ENCODE results near the gene PLXDC2.

DNA sequence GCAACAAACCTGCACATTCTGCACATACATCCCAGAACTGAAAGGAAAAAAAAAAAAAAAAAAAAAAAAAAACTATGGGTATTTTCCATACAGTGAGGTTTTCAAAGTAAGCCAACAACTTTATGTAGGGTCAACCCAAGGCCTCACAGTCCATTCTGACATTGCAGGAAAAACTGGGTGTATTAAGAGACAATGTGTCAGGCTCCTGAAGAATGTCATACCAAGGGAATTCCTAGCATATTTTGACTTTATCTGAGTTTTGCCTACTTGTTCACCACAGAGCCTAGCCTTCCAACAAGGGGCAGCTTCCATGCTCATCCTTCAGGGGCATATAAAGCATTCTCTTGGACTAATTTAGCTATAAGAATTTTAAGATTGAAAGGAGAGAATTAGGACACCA is 368.9 kb downstream of the PLXDC2 start:
- TF ChIP-seq, protein P1, sequence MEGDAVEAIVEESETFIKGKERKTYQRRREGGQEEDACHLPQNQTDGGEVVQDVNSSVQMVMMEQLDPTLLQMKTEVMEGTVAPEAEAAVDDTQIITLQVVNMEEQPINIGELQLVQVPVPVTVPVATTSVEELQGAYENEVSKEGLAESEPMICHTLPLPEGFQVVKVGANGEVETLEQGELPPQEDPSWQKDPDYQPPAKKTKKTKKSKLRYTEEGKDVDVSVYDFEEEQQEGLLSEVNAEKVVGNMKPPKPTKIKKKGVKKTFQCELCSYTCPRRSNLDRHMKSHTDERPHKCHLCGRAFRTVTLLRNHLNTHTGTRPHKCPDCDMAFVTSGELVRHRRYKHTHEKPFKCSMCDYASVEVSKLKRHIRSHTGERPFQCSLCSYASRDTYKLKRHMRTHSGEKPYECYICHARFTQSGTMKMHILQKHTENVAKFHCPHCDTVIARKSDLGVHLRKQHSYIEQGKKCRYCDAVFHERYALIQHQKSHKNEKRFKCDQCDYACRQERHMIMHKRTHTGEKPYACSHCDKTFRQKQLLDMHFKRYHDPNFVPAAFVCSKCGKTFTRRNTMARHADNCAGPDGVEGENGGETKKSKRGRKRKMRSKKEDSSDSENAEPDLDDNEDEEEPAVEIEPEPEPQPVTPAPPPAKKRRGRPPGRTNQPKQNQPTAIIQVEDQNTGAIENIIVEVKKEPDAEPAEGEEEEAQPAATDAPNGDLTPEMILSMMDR (IDR thresholded peaks at IDR 0.05; ENCODE audit: poor library complexity), result no peak
- TF ChIP-seq EZH2phosphoT487 (IDR thresholded peaks at IDR 0.05; ENCODE audit: low read depth, severe bottlenecking, unreplicated experiment), result no peak

Data from hepatocyte (in vitro differentiated cells).